Measurements from ENCODE around the gene C20orf96. TPM values are rescaled to one million over a fixed set of nuclear protein-coding genes. Genes with fewer than 3 reads are reported as not detected.

C20orf96 gene
- total RNA-seq, 1 experiment from 2014 or later = 20.5 TPM

DNA sequence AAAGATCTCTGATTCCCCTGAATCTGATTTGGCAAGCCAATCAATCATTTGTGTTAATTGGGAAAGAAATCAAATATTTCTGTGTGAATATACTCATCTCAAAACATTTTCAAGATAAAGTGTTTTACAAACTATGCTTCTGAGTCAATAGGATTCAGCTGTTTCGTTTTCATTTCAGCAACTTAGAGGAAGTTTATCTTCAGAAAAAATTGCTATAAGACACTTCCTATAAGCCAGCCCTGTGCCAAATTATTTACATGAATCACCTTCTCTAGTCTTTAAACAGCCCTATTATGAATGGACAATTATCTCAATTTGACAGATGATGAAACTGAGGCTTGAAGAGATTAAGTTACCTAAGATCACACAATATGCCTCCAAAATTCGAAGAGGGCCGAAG, 52.6 kb downstream of the C20orf96 start:
- DNase-seq (ENCODE audit: low read depth, low spot score) (no peak), ATAC-seq (no peak)
- Histone ChIP-seq H3K36me3 (ENCODE audit: control insufficient read depth, insufficient read depth, low read length) (no peaks in the 10 kb centered on the region), H3K4me3 (ENCODE audit: low read depth in 2 of 2, low read length in 2 of 2) (no peak overlapping the region), H3K27me3 (ENCODE audit: control insufficient read depth, insufficient read depth, low read length) (peaks cover 16% of the 10 kb centered on the region; the same call in 1 of the 2 replicates), H3K4me1 (ENCODE audit: control insufficient read depth, insufficient read depth, low read length) (no peaks in the 10 kb centered on the region), H3K9me3 (ENCODE audit: control insufficient read depth, insufficient read depth, low read depth, low read length) (no peaks in the 10 kb centered on the region), H3K27ac (ENCODE audit: low read length) (no peak overlapping the region)
- no peak for TF ChIP-seq POLR2AphosphoS5 (IDR thresholded peaks at IDR 0.05; ENCODE audit: low read depth, low read length)
- no peak for TF ChIP-seq SIN3A (IDR thresholded peaks at IDR 0.05; ENCODE audit: borderline replicate concordance, insufficient read depth, low read depth, low read length)
- no peak for TF ChIP-seq TCF7L2 (IDR thresholded peaks at IDR 0.05; ENCODE audit: low read depth, low read length)
- in situ Hi-C loops (cut with HindIII; ENCODE audit: low pct_unique_long_range_greater_than_20kb, low sequenced_read_pairs) = no loop called here
- ChIA-PET POLR2A (no interaction called here), CTCF (no interaction called here)
- no TSS peak for BruUV-seq (replicated peaks)
- intact Hi-C loops (cut with micrococcal nuclease; ENCODE audit: unreplicated experiment) = no loop called here

DNA sequence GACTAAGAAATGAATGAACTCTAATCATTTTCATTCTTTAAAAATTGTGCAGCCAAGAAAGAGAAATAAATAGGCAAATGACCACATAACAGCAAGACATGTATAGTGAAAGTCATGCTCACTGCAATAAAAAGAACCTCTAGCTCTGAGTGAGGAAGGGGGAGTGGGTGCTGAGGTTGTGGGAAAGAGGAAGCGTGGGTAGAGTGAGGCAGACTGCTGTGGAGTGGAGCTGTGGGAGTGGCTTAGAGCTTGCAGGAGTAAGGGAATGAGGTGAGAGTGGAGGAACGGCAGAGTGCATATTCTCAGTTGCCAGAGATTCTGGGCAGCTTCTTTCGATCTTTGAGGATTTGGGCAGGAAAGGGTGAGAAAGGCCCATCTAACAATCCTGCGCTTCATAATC, 53.1 kb downstream of the C20orf96 start:
- Histone ChIP-seq H3K4me3 (ENCODE audit: low read depth in 2 of 2, low read length in 2 of 2) (no peak overlapping the region), H3K36me3 (ENCODE audit: control insufficient read depth, insufficient read depth, low read length) (no peaks in the 10 kb centered on the region), H3K27me3 (ENCODE audit: control insufficient read depth, insufficient read depth, low read length) (peaks cover 13% of the 10 kb centered on the region; the same call in 1 of the 2 replicates), H3K4me1 (ENCODE audit: control insufficient read depth, insufficient read depth, low read length) (no peaks in the 10 kb centered on the region), H3K27ac (ENCODE audit: low read length) (no peak overlapping the region), H3K9me3 (ENCODE audit: control insufficient read depth, insufficient read depth, low read depth, low read length) (no peaks in the 10 kb centered on the region)
- no peak for DNase-seq (ENCODE audit: low read depth, low spot score)
- ATAC-seq = no peak
- TF ChIP-seq TCF7L2 (IDR thresholded peaks at IDR 0.05; ENCODE audit: low read depth, low read length) = no peak
- TF ChIP-seq SIN3A (IDR thresholded peaks at IDR 0.05; ENCODE audit: borderline replicate concordance, insufficient read depth, low read depth, low read length) = no peak
- TF ChIP-seq, protein P1, sequence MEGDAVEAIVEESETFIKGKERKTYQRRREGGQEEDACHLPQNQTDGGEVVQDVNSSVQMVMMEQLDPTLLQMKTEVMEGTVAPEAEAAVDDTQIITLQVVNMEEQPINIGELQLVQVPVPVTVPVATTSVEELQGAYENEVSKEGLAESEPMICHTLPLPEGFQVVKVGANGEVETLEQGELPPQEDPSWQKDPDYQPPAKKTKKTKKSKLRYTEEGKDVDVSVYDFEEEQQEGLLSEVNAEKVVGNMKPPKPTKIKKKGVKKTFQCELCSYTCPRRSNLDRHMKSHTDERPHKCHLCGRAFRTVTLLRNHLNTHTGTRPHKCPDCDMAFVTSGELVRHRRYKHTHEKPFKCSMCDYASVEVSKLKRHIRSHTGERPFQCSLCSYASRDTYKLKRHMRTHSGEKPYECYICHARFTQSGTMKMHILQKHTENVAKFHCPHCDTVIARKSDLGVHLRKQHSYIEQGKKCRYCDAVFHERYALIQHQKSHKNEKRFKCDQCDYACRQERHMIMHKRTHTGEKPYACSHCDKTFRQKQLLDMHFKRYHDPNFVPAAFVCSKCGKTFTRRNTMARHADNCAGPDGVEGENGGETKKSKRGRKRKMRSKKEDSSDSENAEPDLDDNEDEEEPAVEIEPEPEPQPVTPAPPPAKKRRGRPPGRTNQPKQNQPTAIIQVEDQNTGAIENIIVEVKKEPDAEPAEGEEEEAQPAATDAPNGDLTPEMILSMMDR (IDR thresholded peaks at IDR 0.05) = no peak
- TF ChIP-seq POLR2AphosphoS5 (IDR thresholded peaks at IDR 0.05; ENCODE audit: low read depth, low read length) = no peak
- TF ChIP-seq, protein P2, sequence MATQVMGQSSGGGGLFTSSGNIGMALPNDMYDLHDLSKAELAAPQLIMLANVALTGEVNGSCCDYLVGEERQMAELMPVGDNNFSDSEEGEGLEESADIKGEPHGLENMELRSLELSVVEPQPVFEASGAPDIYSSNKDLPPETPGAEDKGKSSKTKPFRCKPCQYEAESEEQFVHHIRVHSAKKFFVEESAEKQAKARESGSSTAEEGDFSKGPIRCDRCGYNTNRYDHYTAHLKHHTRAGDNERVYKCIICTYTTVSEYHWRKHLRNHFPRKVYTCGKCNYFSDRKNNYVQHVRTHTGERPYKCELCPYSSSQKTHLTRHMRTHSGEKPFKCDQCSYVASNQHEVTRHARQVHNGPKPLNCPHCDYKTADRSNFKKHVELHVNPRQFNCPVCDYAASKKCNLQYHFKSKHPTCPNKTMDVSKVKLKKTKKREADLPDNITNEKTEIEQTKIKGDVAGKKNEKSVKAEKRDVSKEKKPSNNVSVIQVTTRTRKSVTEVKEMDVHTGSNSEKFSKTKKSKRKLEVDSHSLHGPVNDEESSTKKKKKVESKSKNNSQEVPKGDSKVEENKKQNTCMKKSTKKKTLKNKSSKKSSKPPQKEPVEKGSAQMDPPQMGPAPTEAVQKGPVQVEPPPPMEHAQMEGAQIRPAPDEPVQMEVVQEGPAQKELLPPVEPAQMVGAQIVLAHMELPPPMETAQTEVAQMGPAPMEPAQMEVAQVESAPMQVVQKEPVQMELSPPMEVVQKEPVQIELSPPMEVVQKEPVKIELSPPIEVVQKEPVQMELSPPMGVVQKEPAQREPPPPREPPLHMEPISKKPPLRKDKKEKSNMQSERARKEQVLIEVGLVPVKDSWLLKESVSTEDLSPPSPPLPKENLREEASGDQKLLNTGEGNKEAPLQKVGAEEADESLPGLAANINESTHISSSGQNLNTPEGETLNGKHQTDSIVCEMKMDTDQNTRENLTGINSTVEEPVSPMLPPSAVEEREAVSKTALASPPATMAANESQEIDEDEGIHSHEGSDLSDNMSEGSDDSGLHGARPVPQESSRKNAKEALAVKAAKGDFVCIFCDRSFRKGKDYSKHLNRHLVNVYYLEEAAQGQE (IDR thresholded peaks at IDR 0.05; ENCODE audit: insufficient read depth in 1 of 2, low read depth in 2 of 2, low read length in 1 of 2) = no peak
- ChIA-PET CTCF (no interaction called here), POLR2A (no interaction called here)
- no TSS peak for BruUV-seq (replicated peaks)
- intact Hi-C loops (cut with micrococcal nuclease; ENCODE audit: unreplicated experiment) (no loop called here), in situ Hi-C loops (cut with HindIII; ENCODE audit: low pct_unique_long_range_greater_than_20kb, low sequenced_read_pairs) (no loop called here)

DNA sequence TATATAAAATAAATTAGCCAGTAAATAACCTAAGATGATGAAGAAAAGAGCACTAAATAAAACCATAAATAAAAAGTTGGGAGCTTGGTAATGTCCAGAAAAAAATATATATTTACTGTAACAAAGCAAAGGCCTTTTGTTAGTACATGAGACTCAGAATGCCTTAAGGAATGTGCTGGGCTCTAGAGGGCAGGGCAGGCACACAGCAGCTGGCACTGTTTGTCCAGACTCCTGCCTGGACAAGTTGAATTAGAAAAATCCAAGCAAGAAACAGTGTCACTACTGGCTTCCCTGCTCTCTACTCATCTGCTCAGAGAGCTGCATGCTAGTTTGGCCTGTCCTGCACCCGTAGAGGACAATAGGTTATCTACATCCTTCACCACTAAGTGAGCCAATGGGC, 54.7 kb downstream of the C20orf96 start:
- in situ Hi-C loops (cut with HindIII; ENCODE audit: low pct_unique_long_range_greater_than_20kb, low sequenced_read_pairs) (no loop called here), intact Hi-C loops (cut with micrococcal nuclease; ENCODE audit: unreplicated experiment) (no loop called here)
- POLR2A ChIA-PET = no interaction called here
- H3K27ac ChIP-seq (ENCODE audit: low read length) = no peak overlapping the region
- DNase-seq (ENCODE audit: low read depth, low spot score) (peak; percentile 30), ATAC-seq (peak; percentile 88)
- CTCF ChIA-PET = no interaction called here
- no peak overlapping the region for H3K4me3 ChIP-seq (ENCODE audit: low read depth in 2 of 2, low read length in 2 of 2)
- TF ChIP-seq, protein P1 (IDR thresholded peaks at IDR 0.05) = peak; percentile 73
- no peak for TF ChIP-seq SIN3A (IDR thresholded peaks at IDR 0.05; ENCODE audit: borderline replicate concordance, insufficient read depth, low read depth, low read length)
- TF ChIP-seq POLR2AphosphoS5 (IDR thresholded peaks at IDR 0.05; ENCODE audit: low read depth, low read length) = no peak
- TF ChIP-seq TCF7L2 (IDR thresholded peaks at IDR 0.05; ENCODE audit: low read depth, low read length) = no peak
- no peaks in the 10 kb centered on the region for H3K4me1 ChIP-seq (ENCODE audit: control insufficient read depth, insufficient read depth, low read length)
- no peaks in the 10 kb centered on the region for H3K9me3 ChIP-seq (ENCODE audit: control insufficient read depth, insufficient read depth, low read depth, low read length)
- H3K36me3 ChIP-seq (ENCODE audit: control insufficient read depth, insufficient read depth, low read length) = no peaks in the 10 kb centered on the region
- peaks cover 6% of the 10 kb centered on the region; the same call in 1 of the 2 replicates for H3K27me3 ChIP-seq (ENCODE audit: control insufficient read depth, insufficient read depth, low read length)
- no TSS peak for BruUV-seq (replicated peaks)
